Astrocyte (in vitro differentiated cells and primary cell): Measurements from ENCODE around the gene TPD52L1. TPM values are rescaled to one million over a fixed set of nuclear protein-coding genes. Genes with fewer than 3 reads are reported as not detected.
A peak's percentile ranks its signal among the peaks of the same experiment; 100 is the strongest.

Experiments
- DNase-seq: peaks from one replicate; pipeline ENCODE4 v3.0.0-alpha.2; 2010; ENCODE audit warnings: low read depth
- FAIRE-seq: peaks from 2 replicates; lab custom pipeline; 2011; peaks lifted over from hg19 to GRCh38; lab: Jason Lieb, UNC
- H2AFZ ChIP-seq: 2 replicates; pipeline ENCODE4 v1.6.0; 2012; ENCODE audit warnings: low read depth, low read length, inconsistent platforms
- H3K27ac ChIP-seq: 2 replicates; pipeline ENCODE4 v1.5.1; 2011; ENCODE audit warnings: low read depth, low read length, inconsistent platforms
- H3K27me3 ChIP-seq: 2 replicates; pipeline ENCODE4 v1.6.0; 2011; ENCODE audit warnings: low read length, inconsistent platforms; ENCODE audit not compliant: insufficient read depth
- H3K36me3 ChIP-seq: 2 replicates; pipeline ENCODE4 v1.5.1; 2011; ENCODE audit warnings: low read length, inconsistent platforms; ENCODE audit not compliant: insufficient read depth
- H3K4me1 ChIP-seq: 2 replicates; pipeline ENCODE4 v1.5.1; 2011; ENCODE audit warnings: low read length, inconsistent platforms; ENCODE audit not compliant: insufficient read depth
- H3K4me2 ChIP-seq: 2 replicates; pipeline ENCODE4 v1.6.0; 2012; ENCODE audit warnings: low read length, inconsistent platforms
- H3K4me3 ChIP-seq: 2 replicates; pipeline ENCODE4 v1.5.1; 2011; ENCODE audit warnings: low read depth, mild to moderate bottlenecking, low read length, inconsistent platforms; ENCODE audit not compliant: insufficient read depth
- H3K79me2 ChIP-seq: 2 replicates; pipeline ENCODE4 v1.6.0; 2012; ENCODE audit warnings: mild to moderate bottlenecking, low read length, inconsistent platforms; ENCODE audit not compliant: insufficient read depth
- H3K9ac ChIP-seq: 2 replicates; pipeline ENCODE4 v1.6.0; 2012; ENCODE audit warnings: mild to moderate bottlenecking, low read length, inconsistent platforms
- H3K9me3 ChIP-seq: 2 replicates; pipeline ENCODE4 v1.5.1; 2012; ENCODE audit warnings: low read depth, mild to moderate bottlenecking, low read length, inconsistent platforms; ENCODE audit not compliant: insufficient read depth
- H4K20me1 ChIP-seq: 2 replicates; pipeline ENCODE4 v1.6.0; 2012; ENCODE audit warnings: low read length, inconsistent platforms; ENCODE audit not compliant: insufficient read depth
- H3K27ac Mint-ChIP-seq: one replicate; pipeline ENCODE4 v1.8.0; 2021; ENCODE audit warnings: mild to moderate bottlenecking, mixed read lengths; ENCODE audit not compliant: unreplicated experiment
- H3K27me3 Mint-ChIP-seq: one replicate; pipeline ENCODE4 v1.8.0; 2021; ENCODE audit warnings: low read depth, mixed read lengths; ENCODE audit not compliant: unreplicated experiment
- H3K36me3 Mint-ChIP-seq: one replicate; pipeline ENCODE4 v1.8.0; 2021; ENCODE audit warnings: low read depth, mixed read lengths; ENCODE audit not compliant: unreplicated experiment
- H3K4me1 Mint-ChIP-seq: one replicate; pipeline ENCODE4 v1.8.0; 2021; ENCODE audit warnings: low read depth, mixed read lengths; ENCODE audit not compliant: unreplicated experiment
- H3K4me3 Mint-ChIP-seq: one replicate; pipeline ENCODE4 v1.8.0; 2021; ENCODE audit warnings: mild to moderate bottlenecking, moderate library complexity, mixed read lengths; ENCODE audit not compliant: unreplicated experiment
- H3K9me3 Mint-ChIP-seq: one replicate; pipeline ENCODE4 v1.8.0; 2021; ENCODE audit warnings: mild to moderate bottlenecking, mixed read lengths; ENCODE audit not compliant: unreplicated experiment
- CTCF ChIP-seq: IDR thresholded peaks from 2 replicates; pipeline ENCODE4 v1.5.1; 2011; ENCODE audit warnings: low read depth, mild to moderate bottlenecking, inconsistent platforms, low read length, moderate library complexity; ENCODE audit not compliant: insufficient read depth
- EZH2 ChIP-seq: IDR thresholded peaks from 2 replicates; pipeline ENCODE4 v1.6.1; 2012; ENCODE audit warnings: mild to moderate bottlenecking, low read length, inconsistent platforms; ENCODE audit not compliant: insufficient read depth
- total RNA-seq: library from RNA; stranded (reverse); gene quantifications from 2 replicates; pipeline ENCODE4 v1.2.1, GENCODE V29; 2021

Gene TPD52L1
- total RNA-seq, 1 donor from 2014 or later, result 32.8 TPM

DNA sequence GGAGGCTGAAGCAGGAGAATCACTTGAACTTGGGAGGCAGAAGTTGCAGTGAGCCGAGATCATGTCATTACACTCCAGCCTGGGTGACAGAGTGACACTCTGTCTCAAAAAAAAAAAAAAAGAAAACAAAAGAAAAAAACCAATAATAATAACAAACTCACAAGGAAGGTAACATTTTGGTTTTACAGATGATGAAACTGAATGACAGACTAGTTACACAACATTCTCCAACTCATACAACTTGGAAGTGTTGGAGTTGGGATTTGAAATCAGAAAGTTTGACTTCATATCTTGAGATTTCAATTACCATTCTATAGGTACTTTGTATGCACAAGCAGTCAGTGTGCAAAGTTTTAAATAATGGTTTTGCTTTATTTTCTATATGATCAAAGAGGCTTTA lies 10.2 kb downstream of the TPD52L1 start:
- no peak overlapping the region for H3K27ac Mint-ChIP-seq
- Histone ChIP-seq H3K9me3 (no peaks in the 10 kb centered on the region), H3K4me3 (no peak overlapping the region), H3K27me3 (no peaks in the 10 kb centered on the region), H3K9ac (no peak overlapping the region), H3K4me2 (no peak overlapping the region), H3K79me2 (no peaks in the 10 kb centered on the region), H2AFZ (no peak overlapping the region), H3K27ac (no peak overlapping the region), H3K36me3 (no peaks in the 10 kb centered on the region), H4K20me1 (no peaks in the 10 kb centered on the region), H3K4me1 (no peaks in the 10 kb centered on the region)
- peaks cover 4% of the 10 kb centered on the region for H3K36me3 Mint-ChIP-seq
- no peaks in the 10 kb centered on the region for H3K9me3 Mint-ChIP-seq
- H3K4me3 Mint-ChIP-seq, result no peak overlapping the region
- TF ChIP-seq EZH2 (no peak), CTCF (no peak)
- H3K4me1 Mint-ChIP-seq, result peaks cover 4% of the 10 kb centered on the region
- DNase-seq (no peak), FAIRE-seq (peak; percentile 26)
- H3K27me3 Mint-ChIP-seq, result no peaks in the 10 kb centered on the region

DNA sequence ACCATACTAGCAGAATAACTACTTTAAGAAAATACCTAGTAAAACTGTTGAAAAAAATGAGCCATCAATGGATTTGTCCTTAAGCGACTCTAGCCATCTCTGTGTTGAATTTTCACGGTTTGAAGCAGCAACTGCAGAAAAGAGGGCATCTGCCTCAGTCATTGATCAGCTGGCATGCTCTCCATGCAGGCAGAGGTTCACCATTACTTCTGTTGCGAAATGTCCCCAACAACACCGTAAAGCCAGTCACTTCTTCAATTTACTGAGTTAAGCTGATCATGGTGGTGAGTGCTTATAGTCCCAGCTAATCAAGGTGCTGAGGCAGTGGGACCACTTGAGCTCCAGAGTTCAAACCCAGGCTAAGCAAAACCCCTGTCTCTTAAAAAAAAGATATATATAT lies 11.1 kb downstream of the TPD52L1 start:
- Histone ChIP-seq H3K27me3 (no peaks in the 10 kb centered on the region), H3K4me2 (no peak overlapping the region), H3K36me3 (no peaks in the 10 kb centered on the region), H3K9me3 (no peaks in the 10 kb centered on the region), H3K4me1 (no peaks in the 10 kb centered on the region), H3K79me2 (no peaks in the 10 kb centered on the region), H3K4me3 (no peak overlapping the region), H3K27ac (no peak overlapping the region), H3K9ac (no peak overlapping the region), H2AFZ (no peak overlapping the region), H4K20me1 (no peaks in the 10 kb centered on the region)
- Mint-ChIP-seq H3K4me1 (peaks cover 4% of the 10 kb centered on the region), H3K27me3 (no peaks in the 10 kb centered on the region), H3K27ac (no peak overlapping the region), H3K36me3 (peaks cover 4% of the 10 kb centered on the region), H3K9me3 (peaks cover 2% of the 10 kb centered on the region), H3K4me3 (no peak overlapping the region)
- DNase-seq (no peak), FAIRE-seq (no peak)
- TF ChIP-seq CTCF (no peak), EZH2 (no peak)

DNA sequence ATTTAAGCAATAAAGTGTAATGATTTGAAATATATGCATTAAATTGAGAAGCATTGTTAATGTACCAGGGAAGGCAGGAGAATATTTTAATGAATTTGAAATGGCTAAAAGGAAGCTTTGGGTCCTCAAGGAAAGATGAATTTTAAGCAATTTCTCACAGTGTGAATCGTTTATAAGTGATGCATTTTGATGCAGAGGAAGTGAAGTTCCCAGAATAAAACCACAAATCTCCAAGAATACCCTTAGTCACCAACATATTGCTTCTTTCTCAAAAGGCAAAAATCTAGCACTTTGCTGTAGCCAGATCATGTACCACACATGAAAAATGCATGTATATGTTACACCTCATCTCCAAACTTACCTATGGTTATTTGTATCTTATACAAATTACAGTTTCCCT lies 11.7 kb downstream of the TPD52L1 start:
- no peaks in the 10 kb centered on the region for H3K27me3 ChIP-seq
- DNase-seq, result peak; percentile 67
- H3K27ac Mint-ChIP-seq, result no peak overlapping the region

More for the DNA sequence above, 11.7 kb downstream of the TPD52L1 start:
- H3K36me3 ChIP-seq, result no peaks in the 10 kb centered on the region
- H3K27me3 Mint-ChIP-seq, result no peaks in the 10 kb centered on the region
- no peak overlapping the region for H3K4me3 Mint-ChIP-seq
- FAIRE-seq, result no peak
- no peak for TF ChIP-seq EZH2
- TF ChIP-seq CTCF, result no peak
- no peaks in the 10 kb centered on the region for H4K20me1 ChIP-seq
- no peaks in the 10 kb centered on the region for H3K79me2 ChIP-seq
- H3K9me3 ChIP-seq, result no peaks in the 10 kb centered on the region
- H2AFZ ChIP-seq, result no peak overlapping the region
- H3K4me3 ChIP-seq, result no peak overlapping the region
- peaks cover 2% of the 10 kb centered on the region for H3K9me3 Mint-ChIP-seq
- no peaks in the 10 kb centered on the region for H3K4me1 ChIP-seq
- no peak overlapping the region for H3K9ac ChIP-seq
- no peak overlapping the region for H3K27ac ChIP-seq
- peaks cover 4% of the 10 kb centered on the region for H3K36me3 Mint-ChIP-seq
- H3K4me1 Mint-ChIP-seq, result peaks cover 6% of the 10 kb centered on the region
- no peak overlapping the region for H3K4me2 ChIP-seq
